Vagina (tissue), 2 donors: ENCODE results near the gene FRAT1. TPM values are rescaled to one million over a fixed set of nuclear protein-coding genes. Genes with fewer than 3 reads are reported as not detected.

Experiments
- DNase-seq, 2 donors: peaks; one replicate each; pipeline ENCODE4 v3.0.0-alpha.2; 2017; ENCODE audit errors: extremely low spot score in 2 of 2
- H3K27ac ChIP-seq: fragments of 200-600 bp; sonication (generic); one replicate; pipeline ENCODE4 v1.5.1; 2019
- H3K27me3 ChIP-seq: fragments of 200-600 bp; sonication (generic); one replicate; pipeline ENCODE4 v1.5.1; 2019
- H3K36me3 ChIP-seq, 2 donors: fragments of 200-600 bp; sonication (generic); one replicate each; pipeline ENCODE4 v1.5.1; 2017 to 2019
- H3K4me1 ChIP-seq: fragments of 200-600 bp; sonication (generic); one replicate; pipeline ENCODE4 v1.5.1; 2019
- H3K4me3 ChIP-seq, 2 donors: fragments of 200-600 bp; sonication (generic); 1 replicate in 1 of 2; 2 replicates in 1 of 2; pipeline ENCODE4 v1.5.1; 2016 to 2019
- H3K9me3 ChIP-seq: fragments of 200-600 bp; sonication (generic); one replicate; pipeline ENCODE4 v1.5.1; 2019
- POLR2A ChIP-seq, 2 donors: fragments of 450-650 bp; IDR thresholded peaks; one replicate each; pipeline ENCODE4 v1.6.1; 2017; ENCODE audit warnings: antibody characterized with exemption in 2 of 2, mild to moderate bottlenecking in 2 of 2, moderate library complexity in 2 of 2
- POLR2AphosphoS5 ChIP-seq, 2 donors: sonication (generic); formaldehyde crosslinking; IDR thresholded peaks; one replicate each; pipeline ENCODE4 v1.9.0; 2017; ENCODE audit warnings: antibody characterized with exemption in 2 of 2, mild to moderate bottlenecking in 2 of 2, low read depth in 1 of 2; ENCODE audit not compliant: insufficient read depth in 1 of 2
- intact Hi-C: fragments of 100-400 bp; cut with DNase I; formaldehyde crosslinking; loops from one replicate; pipeline ENCODE4 v1.15.1; 2023
- small RNA-seq: library from RNA; depleted of rRNA; stranded (forward); fragments of <200 nt; gene quantifications from one replicate; pipeline ENCODE3, GENCODE V24; 2016
- total RNA-seq: library from RNA; depleted of rRNA; stranded (reverse); fragments of >200 nt; gene quantifications from one replicate; pipeline ENCODE4 v1.2.3, GENCODE V29; 2016
- TF ChIP-seq, protein P1 (sequence below), 3 experiments: fragments of 450-650 bp in 2 of 3; fragments of 200-600 bp in 1 of 3; sonication (generic) in 1 of 3; IDR thresholded peaks; one replicate each; pipeline ENCODE4 v1.5.1; 2017 to 2019; ENCODE audit warnings: antibody characterized with exemption in 3 of 3, mild to moderate bottlenecking in 2 of 3, moderate library complexity in 2 of 3

The FRAT1 gene
- total RNA-seq, 1 donor from 2014 or later, result 4.4 TPM

DNA sequence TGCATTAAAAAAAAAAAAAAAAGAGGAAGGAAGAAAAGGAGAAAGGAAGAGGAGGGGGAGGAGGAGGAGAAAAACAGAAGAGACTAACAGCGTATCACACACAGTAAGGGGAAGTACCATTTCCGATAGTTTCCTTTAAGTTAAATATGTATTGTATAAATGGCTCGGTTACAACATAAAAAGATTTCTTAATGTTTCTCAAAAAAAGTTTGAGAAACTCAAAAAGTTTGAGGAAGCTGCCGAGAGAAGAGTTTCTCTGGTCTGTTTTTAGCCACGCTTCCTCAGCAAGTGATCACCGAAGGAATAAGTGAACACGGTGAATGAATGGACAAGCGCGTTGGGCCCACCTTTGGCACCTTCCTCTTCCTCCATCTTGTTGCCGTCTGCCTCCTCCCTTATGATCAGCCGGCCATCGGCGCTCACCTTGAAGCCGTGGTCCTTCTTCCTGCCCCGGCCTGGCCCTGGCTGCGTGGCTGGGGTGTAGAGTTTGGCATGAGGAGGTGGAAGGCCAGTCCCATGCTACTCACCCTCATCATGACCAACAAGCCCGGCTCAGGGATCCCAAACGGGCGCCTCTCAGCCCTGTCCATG is 46.8 kb downstream of the FRAT1 start:
- H3K27me3 ChIP-seq, result no peaks in the 10 kb centered on the region
- peaks cover 0 to 33% of the 10 kb centered on the region in 2 donors for H3K36me3 ChIP-seq
- H3K9me3 ChIP-seq, result no peaks in the 10 kb centered on the region
- TF ChIP-seq, protein P1, sequence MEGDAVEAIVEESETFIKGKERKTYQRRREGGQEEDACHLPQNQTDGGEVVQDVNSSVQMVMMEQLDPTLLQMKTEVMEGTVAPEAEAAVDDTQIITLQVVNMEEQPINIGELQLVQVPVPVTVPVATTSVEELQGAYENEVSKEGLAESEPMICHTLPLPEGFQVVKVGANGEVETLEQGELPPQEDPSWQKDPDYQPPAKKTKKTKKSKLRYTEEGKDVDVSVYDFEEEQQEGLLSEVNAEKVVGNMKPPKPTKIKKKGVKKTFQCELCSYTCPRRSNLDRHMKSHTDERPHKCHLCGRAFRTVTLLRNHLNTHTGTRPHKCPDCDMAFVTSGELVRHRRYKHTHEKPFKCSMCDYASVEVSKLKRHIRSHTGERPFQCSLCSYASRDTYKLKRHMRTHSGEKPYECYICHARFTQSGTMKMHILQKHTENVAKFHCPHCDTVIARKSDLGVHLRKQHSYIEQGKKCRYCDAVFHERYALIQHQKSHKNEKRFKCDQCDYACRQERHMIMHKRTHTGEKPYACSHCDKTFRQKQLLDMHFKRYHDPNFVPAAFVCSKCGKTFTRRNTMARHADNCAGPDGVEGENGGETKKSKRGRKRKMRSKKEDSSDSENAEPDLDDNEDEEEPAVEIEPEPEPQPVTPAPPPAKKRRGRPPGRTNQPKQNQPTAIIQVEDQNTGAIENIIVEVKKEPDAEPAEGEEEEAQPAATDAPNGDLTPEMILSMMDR (IDR thresholded peaks at IDR 0.05), result no peak
- no peak for TF ChIP-seq POLR2A (IDR thresholded peaks at IDR 0.05)
- TF ChIP-seq POLR2AphosphoS5 (IDR thresholded peaks at IDR 0.05; ENCODE audit: insufficient read depth in 1 of 2, low read depth in 1 of 2), result no peak
- no peak for DNase-seq
- H3K4me3 ChIP-seq, result no peak overlapping the region
- no peaks in the 10 kb centered on the region for H3K4me1 ChIP-seq
- H3K27ac ChIP-seq, result no peak overlapping the region
- intact Hi-C loops, result no loop called here

DNA sequence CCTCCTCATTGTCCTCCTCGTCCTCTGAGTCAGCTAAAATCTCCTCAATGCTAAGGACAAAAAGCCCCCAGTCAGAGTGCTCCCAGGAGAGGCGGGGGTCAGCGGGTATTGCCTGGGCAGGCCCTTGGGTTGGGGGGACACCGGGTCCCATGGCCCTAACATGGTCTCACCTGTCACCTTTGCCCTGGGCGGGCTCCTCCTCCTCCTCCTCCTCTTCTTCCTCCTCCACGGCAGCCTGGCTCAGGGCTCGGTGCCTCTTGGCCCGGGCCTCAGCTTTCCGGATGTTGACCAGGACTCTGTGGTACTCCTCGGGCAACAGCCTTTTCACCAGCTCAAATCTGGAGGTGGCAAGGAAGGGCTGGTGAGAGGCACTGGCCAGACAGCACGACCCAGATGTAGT is 47.5 kb downstream of the FRAT1 start:
- peaks cover 0 to 40% of the 10 kb centered on the region in 2 donors for H3K36me3 ChIP-seq
- H3K27me3 ChIP-seq, result no peaks in the 10 kb centered on the region
- DNase-seq, result no peak
- H3K9me3 ChIP-seq, result no peaks in the 10 kb centered on the region
- no peak overlapping the region for H3K27ac ChIP-seq
- no peaks in the 10 kb centered on the region for H3K4me1 ChIP-seq
- H3K4me3 ChIP-seq, result no peak overlapping the region
- intact Hi-C loops, result no loop called here
- no peak for TF ChIP-seq POLR2AphosphoS5 (IDR thresholded peaks at IDR 0.05; ENCODE audit: insufficient read depth in 1 of 2, low read depth in 1 of 2)
- TF ChIP-seq POLR2A (IDR thresholded peaks at IDR 0.05), result no peak
- TF ChIP-seq, protein P1 (IDR thresholded peaks at IDR 0.05), result no peak

DNA sequence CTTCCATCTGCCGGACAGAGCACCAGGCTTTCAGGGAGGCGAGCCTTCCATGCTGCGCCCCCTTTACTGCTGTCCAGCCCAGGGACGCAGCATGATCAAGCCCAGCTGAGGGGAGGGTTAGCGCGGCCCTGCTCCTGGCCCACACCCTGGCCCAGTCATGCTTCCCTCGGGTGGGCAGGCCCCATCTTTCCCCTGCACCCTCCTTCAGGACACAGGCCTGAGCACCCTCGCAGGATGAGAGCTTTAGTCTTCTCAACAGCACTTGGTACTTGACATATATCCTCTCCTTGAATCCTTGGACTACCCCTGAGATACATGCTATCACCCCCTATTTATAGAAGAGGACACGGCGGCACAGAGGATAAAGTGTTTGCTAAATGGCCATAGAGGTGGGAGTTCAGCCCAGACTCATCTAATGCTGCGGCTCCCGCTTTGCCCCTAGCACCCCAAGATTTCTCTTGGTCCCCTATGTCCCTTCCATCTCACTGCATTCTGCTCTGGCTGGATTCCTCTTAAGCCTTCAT is 48.1 kb downstream of the FRAT1 start:
- Histone ChIP-seq H3K4me3 (no peak overlapping the region), H3K36me3 (peaks cover 0 to 46% of the 10 kb centered on the region in 2 donors), H3K9me3 (no peaks in the 10 kb centered on the region), H3K27me3 (no peaks in the 10 kb centered on the region), H3K27ac (no peak overlapping the region), H3K4me1 (no peaks in the 10 kb centered on the region)
- TF ChIP-seq POLR2A (IDR thresholded peaks at IDR 0.05) (no peak), POLR2AphosphoS5 (IDR thresholded peaks at IDR 0.05; ENCODE audit: insufficient read depth in 1 of 2, low read depth in 1 of 2) (no peak)
- TF ChIP-seq, protein P1 (IDR thresholded peaks at IDR 0.05), result no peak
- intact Hi-C loops, result no loop called here
- DNase-seq, result no peak

Small RNA genes lying within 50 kb of the gene (small RNA-seq; reads per million reads assigned to genes)
- not detected for gene RF00017

Other genes with a start within 250 kb of the FRAT1 start
- gene SLIT1, start 133.3 kb upstream of the FRAT1 start, total RNA-seq, result 0.49 TPM
- 3.9 TPM for gene ARHGAP19, start 26.6 kb upstream of the FRAT1 start, total RNA-seq
- gene FRAT2, start 15.5 kb downstream of the FRAT1 start, total RNA-seq, result 8.6 TPM
- gene RRP12, start 82.1 kb downstream of the FRAT1 start, total RNA-seq, result 32.7 TPM
- 224 TPM for gene PGAM1, start 106.9 kb downstream of the FRAT1 start, total RNA-seq
- 37.6 TPM for gene EXOSC1, start 126.7 kb downstream of the FRAT1 start, total RNA-seq
- gene ZDHHC16, start 126.9 kb downstream of the FRAT1 start, total RNA-seq, result 27.3 TPM
- 92.6 TPM for gene MMS19, start 179.2 kb downstream of the FRAT1 start, total RNA-seq
- 18.4 TPM for gene UBTD1, start 179.7 kb downstream of the FRAT1 start, total RNA-seq